IMR-90 (cell line): ENCODE data around the gene OR51M1. TPM values are rescaled to one million over a fixed set of nuclear protein-coding genes. Genes with fewer than 3 reads are reported as not detected.

Experiments used
- ATAC-seq: fragments of 200-7000 bp; cut with Tn5 transposase; 2 replicates; pipeline ENCODE4 v1.9.1; 2020; ENCODE audit warnings: low read depth, mild to moderate bottlenecking, moderate library complexity
- BruUV-seq: library from RNA; stranded (reverse); fragments of 400-500 nt; replicated peaks from 2 replicates; lab custom pipeline; 2021; lab: Mats Ljungman, UMichigan
- CTCF ChIA-PET: fragments of 300-600 bp; formaldehyde crosslinking; extraction: SDS; loops from one replicate; lab custom pipeline; 2021; ENCODE audit warnings: antibody characterized with exemption; lab: Yijun Ruan, JAX
- POLR2A ChIA-PET: fragments of 300-600 bp; sonication (Branson Sonifier 250); formaldehyde crosslinking; loops from one replicate; lab custom pipeline; 2022; ENCODE audit warnings: antibody characterized with exemption; ENCODE audit not compliant: unreplicated experiment; lab: Charles Lee
- DNase-seq: peaks from one replicate; pipeline ENCODE4 v3.0.0; 2013
- H2AFZ ChIP-seq: replicated peaks from 2 replicates; pipeline ENCODE3; 2013; ENCODE audit warnings: low read length, mild to moderate bottlenecking; ENCODE audit not compliant: poor library complexity
- H2AK5ac ChIP-seq: 2 replicates; pipeline ENCODE4 v1.6.1; 2013; ENCODE audit warnings: low read depth, low read length, inconsistent platforms
- H2AK9ac ChIP-seq: replicated peaks from 2 replicates; pipeline ENCODE3; 2013; ENCODE audit warnings: mild to moderate bottlenecking, low read depth, low read length, moderate library complexity; ENCODE audit not compliant: poor library complexity
- H2BK120ac ChIP-seq: 2 replicates; pipeline ENCODE4 v1.6.1; 2013; ENCODE audit warnings: low read depth, low read length, inconsistent platforms
- H2BK15ac ChIP-seq: 3 replicates; pipeline ENCODE4 v1.6.1; 2013; ENCODE audit warnings: low read depth, low read length, inconsistent platforms
- H2BK20ac ChIP-seq: 2 replicates; pipeline ENCODE4 v1.6.1; 2013; ENCODE audit warnings: low read depth, mild to moderate bottlenecking, inconsistent platforms, low read length, moderate library complexity
- H2BK5ac ChIP-seq: 2 replicates; pipeline ENCODE4 v1.6.1; 2013; ENCODE audit warnings: mild to moderate bottlenecking, low read depth, low read length, inconsistent platforms; ENCODE audit not compliant: poor library complexity, severe bottlenecking
- H3K14ac ChIP-seq: replicated peaks from 2 replicates; pipeline ENCODE4 v1.6.1; 2013; ENCODE audit warnings: low read depth, low read length, inconsistent platforms
- H3K18ac ChIP-seq: 2 replicates; pipeline ENCODE4 v1.6.1; 2013; ENCODE audit warnings: low read depth, low read length, control low read depth
- H3K23ac ChIP-seq: 2 replicates; pipeline ENCODE4 v1.6.1; 2013; ENCODE audit warnings: low read depth, low read length, inconsistent platforms
- H3K27ac ChIP-seq: 2 replicates; pipeline ENCODE4 v1.5.1; 2013; ENCODE audit warnings: mild to moderate bottlenecking, control low read depth, low read length; ENCODE audit not compliant: insufficient read depth
- H3K27me3 ChIP-seq: 2 replicates; pipeline ENCODE4 v1.6.1; 2013; ENCODE audit warnings: low read length; ENCODE audit not compliant: control insufficient read depth, insufficient read depth
- H3K36me3 ChIP-seq: 2 replicates; pipeline ENCODE4 v1.6.1; 2013; ENCODE audit warnings: low read length, mixed read lengths; ENCODE audit not compliant: control insufficient read depth, insufficient read depth
- H3K4ac ChIP-seq: 2 replicates; pipeline ENCODE4 v1.6.1; 2013; ENCODE audit warnings: low read depth, low read length, inconsistent platforms
- H3K4me1 ChIP-seq: 2 replicates; pipeline ENCODE4 v1.6.1; 2013; ENCODE audit warnings: low read length, mixed read lengths; ENCODE audit not compliant: control insufficient read depth, insufficient read depth
- H3K4me2 ChIP-seq: 2 replicates; pipeline ENCODE4 v1.6.1; 2013; ENCODE audit warnings: low read depth, mild to moderate bottlenecking, control low read depth, low read length, moderate library complexity
- H3K4me3 ChIP-seq: 2 replicates; pipeline ENCODE4 v1.5.1; 2013; ENCODE audit warnings: low read depth, mild to moderate bottlenecking, control low read depth, low read length, moderate library complexity; ENCODE audit not compliant: insufficient read depth
- H3K56ac ChIP-seq: 2 replicates; pipeline ENCODE4 v1.6.1; 2013; ENCODE audit warnings: low read length, inconsistent platforms; ENCODE audit not compliant: insufficient read depth; ENCODE audit errors: extremely low read depth
- H3K79me1 ChIP-seq, 2 experiments: 2 replicates each; pipeline ENCODE4 v1.6.1; 2013; ENCODE audit warnings: low read length in 2 of 2, inconsistent platforms in 1 of 2, low read depth in 1 of 2
- H3K9ac ChIP-seq: 2 replicates; pipeline ENCODE4 v1.6.1; 2013; ENCODE audit warnings: low read depth, low read length, control low read depth
- H3K9me1 ChIP-seq: 2 replicates; pipeline ENCODE4 v1.6.1; 2013; ENCODE audit warnings: low read length, inconsistent platforms; ENCODE audit not compliant: insufficient read depth
- H3K9me3 ChIP-seq: 2 replicates; pipeline ENCODE4 v1.6.1; 2013; ENCODE audit warnings: low read length; ENCODE audit not compliant: control insufficient read depth, insufficient read depth
- H4K20me1 ChIP-seq: 2 replicates; pipeline ENCODE4 v1.6.1; 2013; ENCODE audit warnings: low read length, inconsistent platforms; ENCODE audit not compliant: insufficient read depth
- H4K5ac ChIP-seq: 2 replicates; pipeline ENCODE4 v1.6.1; 2013; ENCODE audit warnings: mild to moderate bottlenecking, low read depth, low read length, control low read depth
- H4K8ac ChIP-seq, 2 experiments: 2 replicates each; pipeline ENCODE4 v1.6.1; 2013; ENCODE audit warnings: low read depth in 2 of 2, low read length in 2 of 2, control low read depth in 1 of 2, inconsistent platforms in 1 of 2
- H4K91ac ChIP-seq: 2 replicates; pipeline ENCODE4 v1.6.1; 2013; ENCODE audit warnings: low read depth, low read length, inconsistent platforms; ENCODE audit not compliant: insufficient read depth
- BHLHE40 ChIP-seq: fragments of 150-350 bp; IDR thresholded peaks from 2 replicates; pipeline ENCODE4 v1.6.1; 2016; ENCODE audit warnings: mild to moderate bottlenecking, low read depth, low read length
- CEBPB ChIP-seq: IDR thresholded peaks from 2 replicates; pipeline ENCODE4 v1.6.1; 2012; ENCODE audit warnings: low read depth, low read length, improper control_type of control experiment
- CHD1 ChIP-seq: IDR thresholded peaks from 2 replicates; pipeline ENCODE4 v1.6.1; 2012; ENCODE audit warnings: low read depth, low read length, improper control_type of control experiment
- CTCF ChIP-seq: conservative IDR thresholded peaks from 2 replicates; pipeline ENCODE4 v1.5.1; 2012; ENCODE audit warnings: mild to moderate bottlenecking, low read depth, low read length, improper control_type of control experiment
- ELK1 ChIP-seq: fragments of 150-350 bp; IDR thresholded peaks from 2 replicates; pipeline ENCODE4 v1.6.1; 2016; ENCODE audit warnings: low read depth, mild to moderate bottlenecking, low read length, moderate library complexity, borderline replicate concordance
- FOS ChIP-seq: fragments of 150-350 bp; IDR thresholded peaks from 2 replicates; pipeline ENCODE4 v1.6.1; 2016; ENCODE audit warnings: low read depth, low read length
- MAFK ChIP-seq: IDR thresholded peaks from 2 replicates; pipeline ENCODE4 v1.6.1; 2012; ENCODE audit warnings: low read depth, low read length, improper control_type of control experiment
- MAZ ChIP-seq: IDR thresholded peaks from 2 replicates; pipeline ENCODE4 v1.6.1; 2012; ENCODE audit warnings: low read depth, mild to moderate bottlenecking, low read length, improper control_type of control experiment, moderate library complexity, borderline replicate concordance
- MXI1 ChIP-seq: IDR thresholded peaks from 2 replicates; pipeline ENCODE4 v1.6.1; 2012; ENCODE audit warnings: low read depth, mild to moderate bottlenecking, low read length, moderate library complexity, borderline replicate concordance
- NFE2L2 ChIP-seq: fragments of 150-350 bp; IDR thresholded peaks from 2 replicates; pipeline ENCODE4 v1.6.1; 2016; ENCODE audit warnings: low read depth, mild to moderate bottlenecking, low read length
- POLR2A ChIP-seq: IDR thresholded peaks from 2 replicates; pipeline ENCODE4 v1.6.1; 2012; ENCODE audit warnings: mild to moderate bottlenecking, low read depth, low read length
- RCOR1 ChIP-seq: IDR thresholded peaks from 2 replicates; pipeline ENCODE4 v1.6.1; 2012; ENCODE audit warnings: mild to moderate bottlenecking, low read length, improper control_type of control experiment; ENCODE audit not compliant: insufficient replicate concordance
- RFX5 ChIP-seq: IDR thresholded peaks from 2 replicates; pipeline ENCODE4 v1.8.0; 2012; ENCODE audit warnings: low read depth, mild to moderate bottlenecking, low read length, moderate library complexity
- SMC3 ChIP-seq: fragments of 150-350 bp; IDR thresholded peaks from 2 replicates; pipeline ENCODE4 v1.6.1; 2016; ENCODE audit warnings: low read depth, mild to moderate bottlenecking, antibody characterized with exemption, low read length, moderate library complexity
- USF2 ChIP-seq: fragments of 150-350 bp; IDR thresholded peaks from 2 replicates; pipeline ENCODE4 v1.6.1; 2017; ENCODE audit warnings: mild to moderate bottlenecking, antibody characterized with exemption, low read length, low read depth
- WGBS, 2 experiments: methylation state at CpG; one replicate each; pipeline versions ENCODE4 v1.1.5 to v1.1.7; 2013; ENCODE audit warnings: missing lambda C conversion rate in 2 of 2; ENCODE audit not compliant: insufficient read length in 1 of 2; ENCODE audit errors: extremely low coverage in 2 of 2; 5-methylcytosine and 5-hydroxymethylcytosine counted together
- dilution Hi-C: fragments of 300-500 bp; cut with HindIII; formaldehyde crosslinking; loops from one replicate; pipeline ENCODE4 v1.14.3; 2018; ENCODE audit warnings: low sequenced_read_pairs; ENCODE audit not compliant: unreplicated experiment
- in situ Hi-C: fragments of 300-500 bp; cut with MboI; formaldehyde crosslinking; loops from 3 replicates; pipeline ENCODE4 v1.14.3; 2019; ENCODE audit warnings: low sequenced_read_pairs, inconsistent platforms, mixed read lengths
- intact Hi-C: fragments of 100-400 bp; cut with micrococcal nuclease; formaldehyde crosslinking; loops from 2 replicates; pipeline ENCODE4 v1.10.0; 2022
- polyA plus RNA-seq, 3 experiments: library from polyadenylated mRNA; depleted of rRNA; stranded (reverse); fragments of >200 nt; gene quantifications; 2 replicates each; pipeline ENCODE4 v1.2.3, GENCODE V29; 2012; ENCODE audit warnings: low replicate concordance in 1 of 3
- total RNA-seq: library from RNA; depleted of rRNA; stranded (reverse); fragments of >200 nt; gene quantifications from 2 replicates; pipeline ENCODE4 v1.2.3, GENCODE V29; 2012

Gene OR51M1
- total and polyA plus RNA-seq, 2 of the 4 experiments (the other 2 are of a cell fraction) = 0.54 to 0.87 TPM

- TF ChIP-seq RFX5 (no peak), SMC3 (no peak), CTCF (no peak), ELK1 (no peak), MAZ (no peak), MXI1 (no peak), MAFK (no peak), NFE2L2 (no peak), USF2 (no peak), FOS (no peak), POLR2A (no peak), CEBPB (no peak), RCOR1 (no peak), BHLHE40 (no peak), CHD1 (no peak)
- dilution Hi-C loops (no loop called here), intact Hi-C loops (no loop called here), in situ Hi-C loops (no loop called here)
- H4K20me1 ChIP-seq = no peaks in the 10 kb centered on the region
- no peak overlapping the region for H2BK20ac ChIP-seq
- H4K91ac ChIP-seq = no peak overlapping the region
- H3K56ac ChIP-seq = no peak overlapping the region
- no CpG with 5 or more reads among the region's 3 CpGs for WGBS, 2 experiments
- no peaks in the 10 kb centered on the region for H3K79me1 ChIP-seq
- H4K8ac ChIP-seq = no peak overlapping the region
- H3K4me1 ChIP-seq = no peaks in the 10 kb centered on the region
- no peak overlapping the region for H2BK120ac ChIP-seq
- H4K5ac ChIP-seq = no peak overlapping the region
- no peak overlapping the region for H3K14ac ChIP-seq
- no peak overlapping the region for H3K18ac ChIP-seq
- ATAC-seq (no peak), DNase-seq (no peak)
- CTCF ChIA-PET = no interaction called here
- no peak overlapping the region for H2BK5ac ChIP-seq
- H3K9ac ChIP-seq = no peak overlapping the region
- no peak overlapping the region for H2AFZ ChIP-seq
- H3K4ac ChIP-seq = no peak overlapping the region
- no peak overlapping the region for H2AK9ac ChIP-seq
- H3K9me3 ChIP-seq = no peaks in the 10 kb centered on the region
- H3K4me2 ChIP-seq = no peak overlapping the region
- no peak overlapping the region for H2BK15ac ChIP-seq
- H3K36me3 ChIP-seq = no peaks in the 10 kb centered on the region
- no peak overlapping the region for H3K27ac ChIP-seq
- no TSS peak for BruUV-seq
- H3K27me3 ChIP-seq = no peaks in the 10 kb centered on the region
- no peak overlapping the region for H3K4me3 ChIP-seq
- no peak overlapping the region for H3K23ac ChIP-seq
- H3K9me1 ChIP-seq = no peaks in the 10 kb centered on the region
- POLR2A ChIA-PET = no interaction called here
- no peak overlapping the region for H2AK5ac ChIP-seq
Observed at GRCh38 chr11:5423131-5423530, 39.5 kb downstream of the OR51M1 start.
